Measurements from ENCODE around the gene CD47. TPM values are rescaled to one million over a fixed set of nuclear protein-coding genes. Genes with fewer than 3 reads are reported as not detected.

Gene CD47
- total RNA-seq, 1 donor from 2014 or later = 54.5 TPM

- no peak for DNase-seq (ENCODE audit: low read depth)
- Histone ChIP-seq H3K4me3 (ENCODE audit: low read depth, low read length) (no peak overlapping the region), H3K36me3 (ENCODE audit: control insufficient read depth, insufficient read depth, low read length) (no peaks in the 10 kb centered on the region), H3K27me3 (ENCODE audit: control insufficient read depth, insufficient read depth, low read length) (no peaks in the 10 kb centered on the region)
- TF ChIP-seq CTCF (IDR thresholded peaks at IDR 0.05; ENCODE audit: insufficient read depth, low read length, poor library complexity, severe bottlenecking) = no peak
These were observed 89.4 kb downstream of the CD47 start for GRCh38 chr3:108001457-108001856.

- DNase-seq (ENCODE audit: low read depth) = no peak
- H3K4me3 ChIP-seq (ENCODE audit: low read depth, low read length) = no peak overlapping the region
- TF ChIP-seq CTCF (IDR thresholded peaks at IDR 0.05; ENCODE audit: insufficient read depth, low read length, poor library complexity, severe bottlenecking) = no peak
- H3K36me3 ChIP-seq (ENCODE audit: control insufficient read depth, insufficient read depth, low read length) = no peaks in the 10 kb centered on the region
- no peaks in the 10 kb centered on the region for H3K27me3 ChIP-seq (ENCODE audit: control insufficient read depth, insufficient read depth, low read length)
These were observed 91.5 kb downstream of the CD47 start for GRCh38 chr3:107999215-107999775.

GRCh38 chr3:107997671-107998070 is 93.2 kb downstream of the CD47 start:
- no peak for TF ChIP-seq CTCF (IDR thresholded peaks at IDR 0.05; ENCODE audit: insufficient read depth, low read length, poor library complexity, severe bottlenecking)
- H3K4me3 ChIP-seq (ENCODE audit: low read depth, low read length) = no peak overlapping the region
- no peak for DNase-seq (ENCODE audit: low read depth)
- H3K27me3 ChIP-seq (ENCODE audit: control insufficient read depth, insufficient read depth, low read length) = no peaks in the 10 kb centered on the region
- H3K36me3 ChIP-seq (ENCODE audit: control insufficient read depth, insufficient read depth, low read length) = no peaks in the 10 kb centered on the region

GRCh38 chr3:107995823-107996222 is 95.0 kb downstream of the CD47 start:
- no peaks in the 10 kb centered on the region for H3K36me3 ChIP-seq (ENCODE audit: control insufficient read depth, insufficient read depth, low read length)
- no peak overlapping the region for H3K4me3 ChIP-seq (ENCODE audit: low read depth, low read length)
- H3K27me3 ChIP-seq (ENCODE audit: control insufficient read depth, insufficient read depth, low read length) = no peaks in the 10 kb centered on the region
- DNase-seq (ENCODE audit: low read depth) = no peak
- TF ChIP-seq CTCF (IDR thresholded peaks at IDR 0.05; ENCODE audit: insufficient read depth, low read length, poor library complexity, severe bottlenecking) = no peak

- H3K27me3 ChIP-seq (ENCODE audit: control insufficient read depth, insufficient read depth, low read length) = no peaks in the 10 kb centered on the region
- H3K36me3 ChIP-seq (ENCODE audit: control insufficient read depth, insufficient read depth, low read length) = no peaks in the 10 kb centered on the region
- DNase-seq (ENCODE audit: low read depth) = no peak
- no peak for TF ChIP-seq CTCF (IDR thresholded peaks at IDR 0.05; ENCODE audit: insufficient read depth, low read length, poor library complexity, severe bottlenecking)
- H3K4me3 ChIP-seq (ENCODE audit: low read depth, low read length) = no peak overlapping the region
These were observed 95.7 kb downstream of the CD47 start for GRCh38 chr3:107994956-107995715.

- TF ChIP-seq CTCF (IDR thresholded peaks at IDR 0.05; ENCODE audit: insufficient read depth, low read length, poor library complexity, severe bottlenecking) = no peak
- DNase-seq (ENCODE audit: low read depth) = no peak
- H3K4me3 ChIP-seq (ENCODE audit: low read depth, low read length) = no peak overlapping the region
- no peaks in the 10 kb centered on the region for H3K36me3 ChIP-seq (ENCODE audit: control insufficient read depth, insufficient read depth, low read length)
- H3K27me3 ChIP-seq (ENCODE audit: control insufficient read depth, insufficient read depth, low read length) = no peaks in the 10 kb centered on the region
These were observed 96.7 kb downstream of the CD47 start for GRCh38 chr3:107994181-107994580.

All from kidney epithelial cell (primary cell).